Measurements from ENCODE around the gene MGAT4C.

GRCh38 chr12:85951823-85952222, 304.4 kb downstream of the MGAT4C start:
- TF ChIP-seq CTCF (optimal IDR thresholded peaks at IDR 0.05 in 1 of 3, IDR thresholded peaks at IDR 0.05 in 1 of 3, conservative IDR thresholded peaks at IDR 0.05 in 1 of 3; ENCODE audit: extremely low read depth in 1 of 3, insufficient read depth in 2 of 3, low read length in 3 of 3) (peak in 1 of 3 experiments; percentile 20), EZH2 (IDR thresholded peaks at IDR 0.05; ENCODE audit: low read length) (no peak)
